Measurements from ENCODE around the gene ATP2B3. TPM values are rescaled to one million over a fixed set of nuclear protein-coding genes. Genes with fewer than 3 reads are reported as not detected.
A peak's percentile ranks its signal among the peaks of the same experiment; 100 is the strongest.
"Not testable (repeated sequence)": the region's sequence is repeated elsewhere in the genome, so short reads cannot be mapped to it uniquely, and the experiment has no call there.

Gene ATP2B3
- total RNA-seq, 1 donor from 2014 or later, result 0.10 TPM

DNA sequence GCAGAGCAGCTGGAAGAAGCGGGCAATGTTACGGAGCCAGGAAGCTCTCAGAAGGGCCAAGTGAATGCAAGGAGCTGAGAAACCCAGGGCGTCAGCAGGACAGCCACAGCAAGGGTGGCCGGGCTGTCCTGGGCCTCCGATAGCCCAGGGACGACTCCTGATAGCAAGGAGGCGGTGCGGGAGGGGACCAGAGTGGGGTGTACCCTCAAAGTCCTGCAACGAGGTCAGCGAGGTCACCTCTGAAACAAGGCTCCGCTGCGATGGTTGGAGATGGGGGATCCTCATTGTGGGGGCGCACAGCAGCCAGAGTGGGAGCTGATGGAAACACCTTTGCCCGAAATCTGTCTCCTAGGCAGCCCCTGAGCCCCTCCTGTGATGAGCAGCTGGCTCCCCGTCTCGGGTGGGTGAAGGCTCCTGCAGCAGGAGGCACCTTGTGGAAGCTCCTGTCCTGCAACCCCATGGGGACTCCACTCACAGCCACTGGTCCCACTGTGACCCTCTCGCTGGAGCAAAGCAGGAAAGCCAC is 85.8 kb downstream of the ATP2B3 start:
- peaks cover 11% of the 10 kb centered on the region for H3K27me3 Mint-ChIP-seq (ENCODE audit: unreplicated experiment)
- H3K27ac Mint-ChIP-seq (ENCODE audit: unreplicated experiment), result no peak overlapping the region
- DNase-seq (ENCODE audit: low spot score), result no peak

GRCh38 chrX:153604666-153605380 is 87.4 kb downstream of the ATP2B3 start:
- H3K27me3 Mint-ChIP-seq (ENCODE audit: unreplicated experiment), result peaks cover 19% of the 10 kb centered on the region
- H3K27ac Mint-ChIP-seq (ENCODE audit: unreplicated experiment); H3K4me1 Mint-ChIP-seq (ENCODE audit: unreplicated experiment); H3K4me3 Mint-ChIP-seq (ENCODE audit: unreplicated experiment); H3K36me3 Mint-ChIP-seq (ENCODE audit: low read depth, unreplicated experiment); H3K9me3 Mint-ChIP-seq (ENCODE audit: unreplicated experiment); DNase-seq (ENCODE audit: low spot score): not testable (repeated sequence)

More for the DNA sequence above, 85.8 kb downstream of the ATP2B3 start:
- H3K4me3 Mint-ChIP-seq (ENCODE audit: unreplicated experiment), result no peak overlapping the region
- no peaks in the 10 kb centered on the region for H3K9me3 Mint-ChIP-seq (ENCODE audit: unreplicated experiment)
- peaks cover 6% of the 10 kb centered on the region for H3K4me1 Mint-ChIP-seq (ENCODE audit: unreplicated experiment)
- TF ChIP-seq CTCF (IDR thresholded peaks at IDR 0.05; ENCODE audit: unreplicated experiment), result no peak
- no peaks in the 10 kb centered on the region for H3K36me3 Mint-ChIP-seq (ENCODE audit: low read depth, unreplicated experiment)

DNA sequence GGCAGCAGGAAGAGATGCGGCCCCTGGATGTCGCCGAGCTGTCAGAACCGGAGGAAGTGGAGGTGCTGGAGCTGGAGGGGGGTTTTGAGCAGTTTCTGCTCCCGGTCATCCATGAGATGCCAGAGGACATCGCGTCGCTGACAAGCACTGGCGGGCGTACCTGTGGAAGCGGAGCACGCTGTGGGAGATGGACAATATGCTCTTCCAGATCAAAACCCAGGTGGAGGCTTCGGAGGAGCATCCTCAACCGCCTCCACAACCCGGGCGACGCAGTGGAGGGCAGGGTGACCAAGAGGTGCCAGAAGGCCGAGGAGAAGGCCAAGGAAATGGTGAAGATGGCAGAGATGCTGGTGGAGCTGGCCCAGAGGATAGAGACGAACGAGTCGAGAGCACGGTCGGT is 89.1 kb downstream of the ATP2B3 start:
- Mint-ChIP-seq H3K4me3 (ENCODE audit: unreplicated experiment) (no peak overlapping the region), H3K9me3 (ENCODE audit: unreplicated experiment) (no peaks in the 10 kb centered on the region), H3K4me1 (ENCODE audit: unreplicated experiment) (peaks cover 3% of the 10 kb centered on the region), H3K27me3 (ENCODE audit: unreplicated experiment) (peaks cover 19% of the 10 kb centered on the region), H3K27ac (ENCODE audit: unreplicated experiment) (no peak overlapping the region), H3K36me3 (ENCODE audit: low read depth, unreplicated experiment) (no peaks in the 10 kb centered on the region)
- no peak for TF ChIP-seq CTCF (IDR thresholded peaks at IDR 0.05; ENCODE audit: unreplicated experiment)
- no peak for DNase-seq (ENCODE audit: low spot score)

DNA sequence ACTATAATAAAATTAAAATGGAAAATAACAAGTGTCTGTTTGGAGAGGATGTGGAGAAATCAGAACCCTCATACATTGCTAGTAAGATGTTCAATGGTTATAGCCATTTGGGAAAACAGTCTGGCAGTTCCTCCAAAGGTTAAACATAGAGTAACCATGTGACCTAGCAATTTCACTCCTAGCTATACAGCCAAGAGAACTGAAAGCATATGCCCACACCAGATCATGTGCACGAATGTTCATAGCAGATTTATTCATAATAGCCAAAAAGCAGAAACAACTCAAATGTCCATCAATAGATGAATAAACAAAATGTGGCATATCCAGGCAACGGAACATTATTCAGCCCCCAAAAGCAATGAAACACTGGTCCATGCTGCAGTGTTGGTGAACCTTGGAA is 90.9 kb downstream of the ATP2B3 start:
- Mint-ChIP-seq H3K27me3 (ENCODE audit: unreplicated experiment) (peaks cover 17% of the 10 kb centered on the region), H3K27ac (ENCODE audit: unreplicated experiment) (peak overlapping the region; percentile 67), H3K36me3 (ENCODE audit: low read depth, unreplicated experiment) (no peaks in the 10 kb centered on the region), H3K9me3 (ENCODE audit: unreplicated experiment) (no peaks in the 10 kb centered on the region), H3K4me1 (ENCODE audit: unreplicated experiment) (peaks cover 3% of the 10 kb centered on the region), H3K4me3 (ENCODE audit: unreplicated experiment) (no peak overlapping the region)
- no peak for TF ChIP-seq CTCF (IDR thresholded peaks at IDR 0.05; ENCODE audit: unreplicated experiment)
- DNase-seq (ENCODE audit: low spot score), result no peak

DNA sequence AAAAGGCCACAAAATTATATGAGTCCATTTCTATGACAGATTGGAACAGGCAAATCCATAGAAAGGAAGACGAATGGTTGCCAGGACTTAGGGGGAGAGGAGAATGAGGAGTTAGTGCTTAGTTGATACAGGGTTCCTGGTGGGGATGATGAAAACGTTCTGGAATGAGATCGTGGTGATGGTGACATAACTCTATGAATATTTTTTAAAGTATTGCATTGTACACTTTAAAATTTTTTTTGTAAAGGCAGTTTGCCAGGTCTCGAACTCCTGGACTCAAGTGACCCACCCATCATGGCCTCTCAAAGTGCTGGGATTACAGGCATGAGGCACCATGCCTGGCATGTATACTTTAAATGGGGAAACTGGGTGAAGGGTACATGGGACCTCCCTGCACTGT is 91.4 kb downstream of the ATP2B3 start:
- Mint-ChIP-seq H3K9me3 (ENCODE audit: unreplicated experiment) (no peaks in the 10 kb centered on the region), H3K27ac (ENCODE audit: unreplicated experiment) (peak overlapping the region; percentile 67), H3K27me3 (ENCODE audit: unreplicated experiment) (peaks cover 17% of the 10 kb centered on the region), H3K4me1 (ENCODE audit: unreplicated experiment) (peaks cover 3% of the 10 kb centered on the region), H3K36me3 (ENCODE audit: low read depth, unreplicated experiment) (no peaks in the 10 kb centered on the region), H3K4me3 (ENCODE audit: unreplicated experiment) (no peak overlapping the region)
- no peak for DNase-seq (ENCODE audit: low spot score)
- no peak for TF ChIP-seq CTCF (IDR thresholded peaks at IDR 0.05; ENCODE audit: unreplicated experiment)
